GM18498 (cell line): ENCODE results near the gene INSYN2B.
A peak's percentile ranks its signal among the peaks of the same experiment; 100 is the strongest.

ENCODE experiments used
- ATAC-seq: cut with Tn5 transposase; IDR thresholded peaks from one replicate; pipeline ENCODE4 v1.9.1; 2021; ENCODE audit warnings: mild to moderate bottlenecking, moderate library complexity; ENCODE audit not compliant: unreplicated experiment

Gene INSYN2B

GRCh38 chr5:169895926-169896325, 84.4 kb downstream of the INSYN2B start:
- ATAC-seq, result no peak

GRCh38 chr5:169893571-169893970, 86.7 kb downstream of the INSYN2B start:
- no peak for ATAC-seq

GRCh38 chr5:169893010-169893409, 87.3 kb downstream of the INSYN2B start:
- ATAC-seq, result no peak

- ATAC-seq, result no peak
These were observed 90.7 kb downstream of the INSYN2B start for GRCh38 chr5:169889572-169889971.

- no peak for ATAC-seq
These were observed 93.6 kb downstream of the INSYN2B start for GRCh38 chr5:169886677-169887076.

- ATAC-seq, result no peak
These were observed 94.3 kb downstream of the INSYN2B start for GRCh38 chr5:169886033-169886432.

GRCh38 chr5:169881702-169882303, 98.5 kb downstream of the INSYN2B start:
- no peak for ATAC-seq

- no peak for ATAC-seq
These were observed 99.5 kb downstream of the INSYN2B start for GRCh38 chr5:169880785-169881184.

- peak; percentile 83 for ATAC-seq
These were observed 100.2 kb downstream of the INSYN2B start for GRCh38 chr5:169880012-169880663.

- no peak for ATAC-seq
These were observed 103.9 kb downstream of the INSYN2B start for GRCh38 chr5:169876386-169876785.

GRCh38 chr5:169875731-169876130, 104.6 kb downstream of the INSYN2B start:
- no peak for ATAC-seq

- no peak for ATAC-seq
These were observed 105.1 kb downstream of the INSYN2B start for GRCh38 chr5:169875091-169875728.

GRCh38 chr5:169874621-169875020, 105.7 kb downstream of the INSYN2B start:
- ATAC-seq, result no peak

GRCh38 chr5:169873642-169874041, 106.7 kb downstream of the INSYN2B start:
- ATAC-seq, result no peak

- no peak for ATAC-seq
These were observed 108.3 kb downstream of the INSYN2B start for GRCh38 chr5:169871826-169872490.

GRCh38 chr5:169870211-169870610, 110.1 kb downstream of the INSYN2B start:
- ATAC-seq, result no peak

- ATAC-seq, result no peak
These were observed 111.2 kb downstream of the INSYN2B start for GRCh38 chr5:169869066-169869465.

GRCh38 chr5:169867347-169867746, 112.9 kb downstream of the INSYN2B start:
- ATAC-seq, result no peak

- ATAC-seq, result no peak
These were observed 115.8 kb downstream of the INSYN2B start for GRCh38 chr5:169864483-169864882.

GRCh38 chr5:169862391-169862811, 117.9 kb downstream of the INSYN2B start:
- no peak for ATAC-seq

GRCh38 chr5:169861934-169862333, 118.4 kb downstream of the INSYN2B start:
- no peak for ATAC-seq

GRCh38 chr5:169861433-169861832, 118.9 kb downstream of the INSYN2B start:
- ATAC-seq, result no peak
